GM23338 (cell line): Measurements from ENCODE around the gene ASCL1.

ENCODE experiments used
- CREB1 ChIP-seq: fragments of 250-450 bp; sonication (Bioruptor Pico); IDR thresholded peaks from 2 replicates; pipeline ENCODE4 v1.5.0; 2020; ENCODE audit warnings: low read depth, mild to moderate bottlenecking, moderate library complexity
- EZH2 ChIP-seq: fragments of 200-600 bp; sonication (generic); IDR thresholded peaks from one replicate; pipeline ENCODE4 v1.8.0; 2017; ENCODE audit warnings: antibody characterized with exemption, mild to moderate bottlenecking, low read depth; ENCODE audit not compliant: unreplicated experiment
- POLR2AphosphoS5 ChIP-seq: IDR thresholded peaks from 2 replicates; pipeline ENCODE4 v1.6.1; 2016; ENCODE audit warnings: antibody characterized with exemption, low read depth
- REST ChIP-seq: IDR thresholded peaks from one replicate; pipeline ENCODE4 v1.6.1; 2018; ENCODE audit warnings: antibody characterized with exemption; ENCODE audit not compliant: unreplicated experiment
- TF ChIP-seq, protein P1 (sequence below), 2 experiments: fragments of 200-600 bp in 1 of 2; sonication (generic) in 1 of 2; conservative IDR thresholded peaks; 2 replicates each; pipeline versions ENCODE4 v1.5.1 to v1.6.1; 2016 to 2017; ENCODE audit warnings: antibody characterized with exemption in 2 of 2, low read depth in 2 of 2, mild to moderate bottlenecking in 2 of 2, moderate library complexity in 1 of 2

DNA sequence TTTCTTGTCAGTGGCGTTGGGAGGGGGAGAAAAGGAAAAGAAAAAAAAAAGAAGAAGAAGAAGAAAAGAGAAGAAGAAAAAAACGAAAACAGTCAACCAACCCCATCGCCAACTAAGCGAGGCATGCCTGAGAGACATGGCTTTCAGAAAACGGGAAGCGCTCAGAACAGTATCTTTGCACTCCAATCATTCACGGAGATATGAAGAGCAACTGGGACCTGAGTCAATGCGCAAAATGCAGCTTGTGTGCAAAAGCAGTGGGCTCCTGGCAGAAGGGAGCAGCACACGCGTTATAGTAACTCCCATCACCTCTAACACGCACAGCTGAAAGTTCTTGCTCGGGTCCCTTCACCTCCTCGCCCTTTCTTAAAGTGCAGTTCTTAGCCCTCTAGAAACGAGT lies 1.9 kb downstream of the ASCL1 start:
- TF ChIP-seq, protein P1, sequence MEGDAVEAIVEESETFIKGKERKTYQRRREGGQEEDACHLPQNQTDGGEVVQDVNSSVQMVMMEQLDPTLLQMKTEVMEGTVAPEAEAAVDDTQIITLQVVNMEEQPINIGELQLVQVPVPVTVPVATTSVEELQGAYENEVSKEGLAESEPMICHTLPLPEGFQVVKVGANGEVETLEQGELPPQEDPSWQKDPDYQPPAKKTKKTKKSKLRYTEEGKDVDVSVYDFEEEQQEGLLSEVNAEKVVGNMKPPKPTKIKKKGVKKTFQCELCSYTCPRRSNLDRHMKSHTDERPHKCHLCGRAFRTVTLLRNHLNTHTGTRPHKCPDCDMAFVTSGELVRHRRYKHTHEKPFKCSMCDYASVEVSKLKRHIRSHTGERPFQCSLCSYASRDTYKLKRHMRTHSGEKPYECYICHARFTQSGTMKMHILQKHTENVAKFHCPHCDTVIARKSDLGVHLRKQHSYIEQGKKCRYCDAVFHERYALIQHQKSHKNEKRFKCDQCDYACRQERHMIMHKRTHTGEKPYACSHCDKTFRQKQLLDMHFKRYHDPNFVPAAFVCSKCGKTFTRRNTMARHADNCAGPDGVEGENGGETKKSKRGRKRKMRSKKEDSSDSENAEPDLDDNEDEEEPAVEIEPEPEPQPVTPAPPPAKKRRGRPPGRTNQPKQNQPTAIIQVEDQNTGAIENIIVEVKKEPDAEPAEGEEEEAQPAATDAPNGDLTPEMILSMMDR (conservative IDR thresholded peaks at IDR 0.05; ENCODE audit: low read depth in 2 of 2) = no peak
- TF ChIP-seq POLR2AphosphoS5 = no peak
- no peak for TF ChIP-seq CREB1 (CRISPR knock-in tag)
- no peak for TF ChIP-seq REST
- peak; percentile 92 for TF ChIP-seq EZH2
